GM23338 (cell line): ENCODE results near the gene FBXW7. TPM values are rescaled to one million over a fixed set of nuclear protein-coding genes. Genes with fewer than 3 reads are reported as not detected.

Source experiments
- ATAC-seq: fragments of 200-7000 bp; cut with Tn5 transposase; 3 replicates; pipeline ENCODE4 v1.9.1; 2020
- DNase-seq: peaks from one replicate; pipeline ENCODE4 v3.0.0-alpha.2; 2015; ENCODE audit warnings: low spot score
- H2AFZ ChIP-seq: fragments of 200-600 bp; sonication (generic); 2 replicates; pipeline ENCODE4 v1.8.0; 2016; ENCODE audit warnings: antibody characterized with exemption, mild to moderate bottlenecking, moderate library complexity
- H3F3A ChIP-seq: fragments of 200-600 bp; sonication (generic); replicated peaks from 2 replicates; pipeline ENCODE4 v1.8.0; 2017; ENCODE audit warnings: antibody characterized with exemption, mixed run types, low read depth
- H3K27ac ChIP-seq: fragments of 200-600 bp; sonication (generic); 2 replicates; pipeline ENCODE4 v1.6.1; 2016; ENCODE audit warnings: low read depth
- H3K27me3 ChIP-seq: fragments of 200-600 bp; sonication (generic); 2 replicates; pipeline ENCODE4 v1.8.0; 2016; ENCODE audit warnings: mild to moderate bottlenecking, mixed run types, moderate library complexity; ENCODE audit not compliant: insufficient read depth
- H3K36me3 ChIP-seq: fragments of 200-600 bp; sonication (generic); 2 replicates; pipeline ENCODE4 v1.8.0; 2016; ENCODE audit warnings: mild to moderate bottlenecking; ENCODE audit not compliant: insufficient read depth
- H3K4me1 ChIP-seq: fragments of 200-600 bp; sonication (generic); 2 replicates; pipeline ENCODE4 v1.8.0; 2016; ENCODE audit warnings: mild to moderate bottlenecking, moderate library complexity; ENCODE audit not compliant: insufficient read depth
- H3K4me2 ChIP-seq: fragments of 200-600 bp; sonication (generic); 2 replicates; pipeline ENCODE4 v1.7.1; 2017; ENCODE audit warnings: mixed run types
- H3K4me3 ChIP-seq: fragments of 200-600 bp; sonication (generic); 2 replicates; pipeline ENCODE4 v1.6.1; 2016; ENCODE audit warnings: mixed run types
- H3K79me2 ChIP-seq: fragments of 200-600 bp; sonication (generic); replicated peaks from 2 replicates; pipeline ENCODE4 v1.8.0; 2017; ENCODE audit warnings: mild to moderate bottlenecking; ENCODE audit not compliant: insufficient read depth
- H3K9me2 ChIP-seq: fragments of 200-600 bp; sonication (generic); 2 replicates; pipeline ENCODE4 v1.8.0; 2017; ENCODE audit not compliant: insufficient read depth
- H4K20me1 ChIP-seq: fragments of 200-600 bp; sonication (generic); replicated peaks from 2 replicates; pipeline ENCODE4 v1.8.0; 2017; ENCODE audit warnings: mild to moderate bottlenecking; ENCODE audit not compliant: insufficient read depth
- H3K27ac Mint-ChIP-seq: 2 replicates; pipeline ENCODE4 v1.8.0; 2020; ENCODE audit warnings: inconsistent platforms, mild to moderate bottlenecking, moderate library complexity, mixed read lengths
- H3K27me3 Mint-ChIP-seq: 3 replicates; pipeline ENCODE4 v1.8.0; 2022; ENCODE audit warnings: low read depth, mild to moderate bottlenecking, moderate library complexity, mixed read lengths, inconsistent platforms; ENCODE audit not compliant: insufficient read depth, poor library complexity
- H3K36me3 Mint-ChIP-seq: 3 replicates; pipeline ENCODE4 v1.8.0; 2021; ENCODE audit warnings: low read depth, mild to moderate bottlenecking, inconsistent platforms, moderate library complexity, mixed read lengths
- H3K4me1 Mint-ChIP-seq: 3 replicates; pipeline ENCODE4 v1.8.0; 2020; ENCODE audit warnings: mild to moderate bottlenecking, inconsistent platforms, mixed read lengths
- H3K4me3 Mint-ChIP-seq: 3 replicates; pipeline ENCODE4 v1.8.0; 2021; ENCODE audit warnings: moderate library complexity, mild to moderate bottlenecking, inconsistent platforms, mixed read lengths
- H3K9me3 Mint-ChIP-seq: 3 replicates; pipeline ENCODE4 v1.8.0; 2020; ENCODE audit warnings: moderate library complexity, mild to moderate bottlenecking, inconsistent platforms, mixed read lengths
- CREB1 ChIP-seq: fragments of 250-450 bp; sonication (Bioruptor Pico); IDR thresholded peaks from 2 replicates; pipeline ENCODE4 v1.5.0; 2020; ENCODE audit warnings: low read depth, mild to moderate bottlenecking, moderate library complexity
- ETS1 ChIP-seq: IDR thresholded peaks from 2 replicates; pipeline ENCODE4 v1.6.1; 2016; ENCODE audit warnings: antibody characterized with exemption
- EZH2 ChIP-seq: fragments of 200-600 bp; sonication (generic); IDR thresholded peaks from one replicate; pipeline ENCODE4 v1.8.0; 2017; ENCODE audit warnings: antibody characterized with exemption, mild to moderate bottlenecking, low read depth; ENCODE audit not compliant: unreplicated experiment
- EZH2phosphoT487 ChIP-seq: fragments of 200-600 bp; sonication (generic); IDR thresholded peaks from one replicate; pipeline ENCODE4 v1.8.1; 2018; ENCODE audit warnings: antibody characterized with exemption; ENCODE audit not compliant: unreplicated experiment
- JUNB ChIP-seq: IDR thresholded peaks from one replicate; pipeline ENCODE4 v1.6.1; 2016; ENCODE audit warnings: antibody characterized with exemption; ENCODE audit not compliant: unreplicated experiment
- NANOG ChIP-seq: IDR thresholded peaks from 2 replicates; pipeline ENCODE4 v1.6.1; 2016; ENCODE audit warnings: antibody characterized with exemption, borderline replicate concordance
- POLR2AphosphoS5 ChIP-seq: IDR thresholded peaks from 2 replicates; pipeline ENCODE4 v1.6.1; 2016; ENCODE audit warnings: antibody characterized with exemption, low read depth
- STAT1 ChIP-seq: IDR thresholded peaks from one replicate; pipeline ENCODE4 v1.6.1; 2016; ENCODE audit warnings: antibody characterized with exemption; ENCODE audit not compliant: unreplicated experiment
- ZNF114 ChIP-seq: fragments of 250-450 bp; sonication (Bioruptor Pico); IDR thresholded peaks from 2 replicates; pipeline ENCODE4 v1.5.0; 2020; ENCODE audit warnings: mild to moderate bottlenecking, moderate library complexity
- ZNF331 ChIP-seq: fragments of 250-450 bp; sonication (Bioruptor Pico); IDR thresholded peaks from 2 replicates; pipeline ENCODE4 v1.5.0; 2020; ENCODE audit warnings: low read depth, mild to moderate bottlenecking, moderate library complexity
- polyA plus RNA-seq: library from polyadenylated mRNA; unstranded; fragments of >200 nt; fragmentation: Nextera tagmentation; extraction: Ambion mirVana; gene quantifications from 2 replicates; pipeline ENCODE4 v1.2.1, GENCODE V29; 2016
- total RNA-seq: library from RNA; depleted of rRNA; stranded (reverse); fragments of >200 nt; shearing (Covaris generic); gene quantifications from 2 replicates; pipeline ENCODE4 v1.2.3, GENCODE V29; 2014
- TF ChIP-seq, protein P1 (sequence below), 2 experiments: fragments of 200-600 bp in 1 of 2; sonication (generic) in 1 of 2; conservative IDR thresholded peaks; 2 replicates each; pipeline versions ENCODE4 v1.5.1 to v1.6.1; 2016 to 2017; ENCODE audit warnings: antibody characterized with exemption in 2 of 2, low read depth in 2 of 2, mild to moderate bottlenecking in 2 of 2, moderate library complexity in 1 of 2
- TF ChIP-seq, protein P2 (sequence below): IDR thresholded peaks from one replicate; pipeline ENCODE4 v1.6.1; 2018; ENCODE audit warnings: antibody characterized with exemption; ENCODE audit not compliant: unreplicated experiment
- TF ChIP-seq, protein P3 (sequence below): fragments of 250-450 bp; sonication (Bioruptor Pico); IDR thresholded peaks from 2 replicates; pipeline ENCODE4 v1.5.0; 2020; ENCODE audit warnings: mild to moderate bottlenecking, moderate library complexity

The FBXW7 gene
- total and polyA plus RNA-seq, 2 experiments from 2014 or later = 25.8 to 34.7 TPM

GRCh38 chr4:152558396-152558795 lies 22.5 kb upstream of the FBXW7 start:
- no peak for ATAC-seq
- Mint-ChIP-seq H3K4me1 (peaks cover 2% of the 10 kb centered on the region; the same call in 2 of the 3 replicates), H3K9me3 (no peaks in the 10 kb centered on the region), H3K4me3 (no peak overlapping the region), H3K27ac (peak overlapping the region; percentile 24; the same call in 1 of the 2 replicates), H3K36me3 (no peaks in the 10 kb centered on the region), H3K27me3 (peaks cover 4% of the 10 kb centered on the region)
- no peaks in the 10 kb centered on the region for H4K20me1 ChIP-seq
- no peaks in the 10 kb centered on the region for H3K27me3 ChIP-seq
- H3K79me2 ChIP-seq = no peaks in the 10 kb centered on the region
- no peaks in the 10 kb centered on the region for H3K9me2 ChIP-seq
- H3K27ac ChIP-seq = no peak overlapping the region
- H3K4me1 ChIP-seq = no peaks in the 10 kb centered on the region
- no peak overlapping the region for H3K4me3 ChIP-seq
- no peak overlapping the region for H3K4me2 ChIP-seq
- no peak for DNase-seq
- no peaks in the 10 kb centered on the region for H3F3A ChIP-seq
- H3K36me3 ChIP-seq = no peaks in the 10 kb centered on the region
- TF ChIP-seq STAT1 = no peak
- TF ChIP-seq, protein P1, sequence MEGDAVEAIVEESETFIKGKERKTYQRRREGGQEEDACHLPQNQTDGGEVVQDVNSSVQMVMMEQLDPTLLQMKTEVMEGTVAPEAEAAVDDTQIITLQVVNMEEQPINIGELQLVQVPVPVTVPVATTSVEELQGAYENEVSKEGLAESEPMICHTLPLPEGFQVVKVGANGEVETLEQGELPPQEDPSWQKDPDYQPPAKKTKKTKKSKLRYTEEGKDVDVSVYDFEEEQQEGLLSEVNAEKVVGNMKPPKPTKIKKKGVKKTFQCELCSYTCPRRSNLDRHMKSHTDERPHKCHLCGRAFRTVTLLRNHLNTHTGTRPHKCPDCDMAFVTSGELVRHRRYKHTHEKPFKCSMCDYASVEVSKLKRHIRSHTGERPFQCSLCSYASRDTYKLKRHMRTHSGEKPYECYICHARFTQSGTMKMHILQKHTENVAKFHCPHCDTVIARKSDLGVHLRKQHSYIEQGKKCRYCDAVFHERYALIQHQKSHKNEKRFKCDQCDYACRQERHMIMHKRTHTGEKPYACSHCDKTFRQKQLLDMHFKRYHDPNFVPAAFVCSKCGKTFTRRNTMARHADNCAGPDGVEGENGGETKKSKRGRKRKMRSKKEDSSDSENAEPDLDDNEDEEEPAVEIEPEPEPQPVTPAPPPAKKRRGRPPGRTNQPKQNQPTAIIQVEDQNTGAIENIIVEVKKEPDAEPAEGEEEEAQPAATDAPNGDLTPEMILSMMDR (conservative IDR thresholded peaks at IDR 0.05; ENCODE audit: low read depth in 2 of 2) = no peak
- no peak for TF ChIP-seq ETS1
- TF ChIP-seq ZNF331 (CRISPR knock-in tag) = no peak
- TF ChIP-seq, protein P2, sequence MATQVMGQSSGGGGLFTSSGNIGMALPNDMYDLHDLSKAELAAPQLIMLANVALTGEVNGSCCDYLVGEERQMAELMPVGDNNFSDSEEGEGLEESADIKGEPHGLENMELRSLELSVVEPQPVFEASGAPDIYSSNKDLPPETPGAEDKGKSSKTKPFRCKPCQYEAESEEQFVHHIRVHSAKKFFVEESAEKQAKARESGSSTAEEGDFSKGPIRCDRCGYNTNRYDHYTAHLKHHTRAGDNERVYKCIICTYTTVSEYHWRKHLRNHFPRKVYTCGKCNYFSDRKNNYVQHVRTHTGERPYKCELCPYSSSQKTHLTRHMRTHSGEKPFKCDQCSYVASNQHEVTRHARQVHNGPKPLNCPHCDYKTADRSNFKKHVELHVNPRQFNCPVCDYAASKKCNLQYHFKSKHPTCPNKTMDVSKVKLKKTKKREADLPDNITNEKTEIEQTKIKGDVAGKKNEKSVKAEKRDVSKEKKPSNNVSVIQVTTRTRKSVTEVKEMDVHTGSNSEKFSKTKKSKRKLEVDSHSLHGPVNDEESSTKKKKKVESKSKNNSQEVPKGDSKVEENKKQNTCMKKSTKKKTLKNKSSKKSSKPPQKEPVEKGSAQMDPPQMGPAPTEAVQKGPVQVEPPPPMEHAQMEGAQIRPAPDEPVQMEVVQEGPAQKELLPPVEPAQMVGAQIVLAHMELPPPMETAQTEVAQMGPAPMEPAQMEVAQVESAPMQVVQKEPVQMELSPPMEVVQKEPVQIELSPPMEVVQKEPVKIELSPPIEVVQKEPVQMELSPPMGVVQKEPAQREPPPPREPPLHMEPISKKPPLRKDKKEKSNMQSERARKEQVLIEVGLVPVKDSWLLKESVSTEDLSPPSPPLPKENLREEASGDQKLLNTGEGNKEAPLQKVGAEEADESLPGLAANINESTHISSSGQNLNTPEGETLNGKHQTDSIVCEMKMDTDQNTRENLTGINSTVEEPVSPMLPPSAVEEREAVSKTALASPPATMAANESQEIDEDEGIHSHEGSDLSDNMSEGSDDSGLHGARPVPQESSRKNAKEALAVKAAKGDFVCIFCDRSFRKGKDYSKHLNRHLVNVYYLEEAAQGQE = no peak
- no peak for TF ChIP-seq POLR2AphosphoS5
- TF ChIP-seq JUNB = no peak
- no peak for TF ChIP-seq ZNF114 (CRISPR knock-in tag)
- TF ChIP-seq EZH2 = no peak
- TF ChIP-seq EZH2phosphoT487 = no peak
- TF ChIP-seq CREB1 (CRISPR knock-in tag) = no peak
- TF ChIP-seq NANOG = no peak
- TF ChIP-seq, protein P3, sequence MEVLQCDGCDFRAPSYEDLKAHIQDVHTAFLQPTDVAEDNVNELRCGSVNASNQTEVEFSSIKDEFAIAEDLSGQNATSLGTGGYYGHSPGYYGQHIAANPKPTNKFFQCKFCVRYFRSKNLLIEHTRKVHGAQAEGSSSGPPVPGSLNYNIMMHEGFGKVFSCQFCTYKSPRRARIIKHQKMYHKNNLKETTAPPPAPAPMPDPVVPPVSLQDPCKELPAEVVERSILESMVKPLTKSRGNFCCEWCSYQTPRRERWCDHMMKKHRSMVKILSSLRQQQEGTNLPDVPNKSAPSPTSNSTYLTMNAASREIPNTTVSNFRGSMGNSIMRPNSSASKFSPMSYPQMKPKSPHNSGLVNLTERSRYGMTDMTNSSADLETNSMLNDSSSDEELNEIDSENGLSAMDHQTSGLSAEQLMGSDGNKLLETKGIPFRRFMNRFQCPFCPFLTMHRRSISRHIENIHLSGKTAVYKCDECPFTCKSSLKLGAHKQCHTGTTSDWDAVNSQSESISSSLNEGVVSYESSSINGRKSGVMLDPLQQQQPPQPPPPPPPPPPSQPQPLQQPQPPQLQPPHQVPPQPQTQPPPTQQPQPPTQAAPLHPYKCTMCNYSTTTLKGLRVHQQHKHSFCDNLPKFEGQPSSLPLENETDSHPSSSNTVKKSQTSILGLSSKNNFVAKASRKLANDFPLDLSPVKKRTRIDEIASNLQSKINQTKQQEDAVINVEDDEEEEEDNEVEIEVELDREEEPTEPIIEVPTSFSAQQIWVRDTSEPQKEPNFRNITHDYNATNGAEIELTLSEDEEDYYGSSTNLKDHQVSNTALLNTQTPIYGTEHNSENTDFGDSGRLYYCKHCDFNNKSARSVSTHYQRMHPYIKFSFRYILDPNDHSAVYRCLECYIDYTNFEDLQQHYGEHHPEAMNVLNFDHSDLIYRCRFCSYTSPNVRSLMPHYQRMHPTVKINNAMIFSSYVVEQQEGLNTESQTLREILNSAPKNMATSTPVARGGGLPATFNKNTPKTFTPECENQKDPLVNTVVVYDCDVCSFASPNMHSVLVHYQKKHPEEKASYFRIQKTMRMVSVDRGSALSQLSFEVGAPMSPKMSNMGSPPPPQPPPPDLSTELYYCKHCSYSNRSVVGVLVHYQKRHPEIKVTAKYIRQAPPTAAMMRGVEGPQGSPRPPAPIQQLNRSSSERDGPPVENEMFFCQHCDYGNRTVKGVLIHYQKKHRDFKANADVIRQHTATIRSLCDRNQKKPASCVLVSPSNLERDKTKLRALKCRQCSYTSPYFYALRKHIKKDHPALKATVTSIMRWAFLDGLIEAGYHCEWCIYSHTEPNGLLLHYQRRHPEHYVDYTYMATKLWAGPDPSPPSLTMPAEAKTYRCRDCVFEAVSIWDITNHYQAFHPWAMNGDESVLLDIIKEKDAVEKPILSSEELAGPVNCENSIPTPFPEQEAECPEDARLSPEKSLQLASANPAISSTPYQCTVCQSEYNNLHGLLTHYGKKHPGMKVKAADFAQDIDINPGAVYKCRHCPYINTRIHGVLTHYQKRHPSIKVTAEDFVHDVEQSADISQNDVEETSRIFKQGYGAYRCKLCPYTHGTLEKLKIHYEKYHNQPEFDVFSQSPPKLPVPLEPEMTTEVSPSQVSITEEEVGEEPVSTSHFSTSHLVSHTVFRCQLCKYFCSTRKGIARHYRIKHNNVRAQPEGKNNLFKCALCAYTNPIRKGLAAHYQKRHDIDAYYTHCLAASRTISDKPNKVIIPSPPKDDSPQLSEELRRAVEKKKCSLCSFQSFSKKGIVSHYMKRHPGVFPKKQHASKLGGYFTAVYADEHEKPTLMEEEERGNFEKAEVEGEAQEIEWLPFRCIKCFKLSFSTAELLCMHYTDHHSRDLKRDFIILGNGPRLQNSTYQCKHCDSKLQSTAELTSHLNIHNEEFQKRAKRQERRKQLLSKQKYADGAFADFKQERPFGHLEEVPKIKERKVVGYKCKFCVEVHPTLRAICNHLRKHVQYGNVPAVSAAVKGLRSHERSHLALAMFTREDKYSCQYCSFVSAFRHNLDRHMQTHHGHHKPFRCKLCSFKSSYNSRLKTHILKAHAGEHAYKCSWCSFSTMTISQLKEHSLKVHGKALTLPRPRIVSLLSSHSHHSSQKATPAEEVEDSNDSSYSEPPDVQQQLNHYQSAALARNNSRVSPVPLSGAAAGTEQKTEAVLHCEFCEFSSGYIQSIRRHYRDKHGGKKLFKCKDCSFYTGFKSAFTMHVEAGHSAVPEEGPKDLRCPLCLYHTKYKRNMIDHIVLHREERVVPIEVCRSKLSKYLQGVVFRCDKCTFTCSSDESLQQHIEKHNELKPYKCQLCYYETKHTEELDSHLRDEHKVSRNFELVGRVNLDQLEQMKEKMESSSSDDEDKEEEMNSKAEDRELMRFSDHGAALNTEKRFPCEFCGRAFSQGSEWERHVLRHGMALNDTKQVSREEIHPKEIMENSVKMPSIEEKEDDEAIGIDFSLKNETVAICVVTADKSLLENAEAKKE (CRISPR knock-in tag) = no peak
- H2AFZ ChIP-seq = peak overlapping the region; percentile 70; the same call in 1 of the 2 replicates
